B cell (primary cell): ENCODE results near the gene PTPRN2. TPM values are rescaled to one million over a fixed set of nuclear protein-coding genes. Genes with fewer than 3 reads are reported as not detected.

Experiments used
- ATAC-seq: fragments of 200-7000 bp; cut with Tn5 transposase; one replicate; pipeline ENCODE4 v1.10.0; 2021; ENCODE audit warnings: low read depth, mild to moderate bottlenecking, moderate number of reproducible peaks, moderate library complexity
- CTCF ChIA-PET: fragments of 350-600 bp; sonication (Branson Sonifier 250); formaldehyde crosslinking; loops from one replicate; lab custom pipeline; 2021; ENCODE audit warnings: antibody characterized with exemption, inconsistent platforms; lab: Charles Lee
- POLR2A ChIA-PET: fragments of 350-600 bp; sonication (Branson Sonifier 250); formaldehyde crosslinking; loops from one replicate; lab custom pipeline; 2021; ENCODE audit warnings: antibody characterized with exemption; lab: Charles Lee
- DNase-seq: peaks from one replicate; pipeline ENCODE4 v3.0.0; 2013
- H2AFZ ChIP-seq: 2 replicates; pipeline ENCODE4 v1.6.1; 2012; ENCODE audit warnings: mild to moderate bottlenecking, low read depth, low read length; ENCODE audit not compliant: insufficient read depth, poor library complexity, severe bottlenecking
- H3K27ac ChIP-seq, 2 donors: 1 replicate in 1 of 2; 2 replicates in 1 of 2; pipeline ENCODE4 v1.5.1; 2012 to 2013; ENCODE audit warnings: low read length in 2 of 2, mild to moderate bottlenecking in 2 of 2, moderate library complexity in 1 of 2
- H3K27me3 ChIP-seq, 4 experiments: fragments of 200-600 bp in 1 of 4; sonication (generic) in 1 of 4; replicated peaks in 1 of 4; 1 replicate in 2 of 4; 2 replicates in 2 of 4; pipeline versions ENCODE4 v1.6.1 to v1.7.0; 2013 to 2016; ENCODE audit warnings: low read length in 3 of 4, mild to moderate bottlenecking in 2 of 4, mixed read lengths in 1 of 4, moderate library complexity in 1 of 4; ENCODE audit not compliant: insufficient read depth in 4 of 4, control insufficient read depth in 3 of 4; ENCODE audit errors: control extremely low read depth in 1 of 4
- H3K36me3 ChIP-seq, 2 experiments: replicated peaks in 1 of 2; 1 replicate in 1 of 2; 2 replicates in 1 of 2; pipeline versions ENCODE4 v1.6.1 to v1.7.1; 2013; ENCODE audit warnings: low read length in 1 of 2; ENCODE audit not compliant: insufficient read depth in 2 of 2, control insufficient read depth in 1 of 2; ENCODE audit errors: control extremely low read depth in 1 of 2, extremely low read depth in 1 of 2
- H3K4me1 ChIP-seq, 2 donors: fragments of 200-600 bp in 1 of 2; sonication (generic) in 1 of 2; 1 replicate in 1 of 2; 2 replicates in 1 of 2; pipeline versions ENCODE4 v1.5.1 to v1.6.1; 2013 to 2017; ENCODE audit warnings: low read length in 2 of 2; ENCODE audit not compliant: control insufficient read depth in 2 of 2, insufficient read depth in 2 of 2
- H3K4me2 ChIP-seq: replicated peaks from 2 replicates; pipeline ENCODE3; 2012; ENCODE audit warnings: mild to moderate bottlenecking, low read depth, low read length; ENCODE audit not compliant: poor library complexity, severe bottlenecking
- H3K4me3 ChIP-seq, 5 experiments: fragments of 200-600 bp in 1 of 5; sonication (generic) in 1 of 5; 1 replicate in 3 of 5; 2 replicates in 2 of 5; pipeline versions ENCODE4 v1.5.1 to v1.7.0; 2011 to 2016; ENCODE audit warnings: low read length in 4 of 5, mild to moderate bottlenecking in 4 of 5, low read depth in 2 of 5, control low read depth in 1 of 5, moderate library complexity in 1 of 5; ENCODE audit not compliant: insufficient read depth in 1 of 5; ENCODE audit errors: control extremely low read depth in 1 of 5, extremely low read depth in 1 of 5
- H3K79me2 ChIP-seq: fragments of 200-600 bp; sonication (generic); one replicate; pipeline ENCODE4 v1.6.0; 2016; ENCODE audit warnings: low read length; ENCODE audit not compliant: control insufficient read depth, insufficient read depth
- H3K9ac ChIP-seq: fragments of 200-600 bp; sonication (generic); 2 replicates; pipeline ENCODE4 v1.6.1; 2017; ENCODE audit warnings: mild to moderate bottlenecking, low read length, moderate library complexity
- H3K9me3 ChIP-seq, 3 donors: one replicate each; pipeline versions ENCODE4 v1.6.1 to v1.7.1; 2013; ENCODE audit warnings: low read length in 2 of 3; ENCODE audit not compliant: control insufficient read depth in 2 of 3, insufficient read depth in 1 of 3; ENCODE audit errors: control extremely low read depth in 1 of 3
- H4K20me1 ChIP-seq: 2 replicates; pipeline ENCODE4 v1.6.0; 2012; ENCODE audit warnings: mild to moderate bottlenecking, low read length; ENCODE audit not compliant: insufficient read depth, control insufficient read depth, poor library complexity, severe bottlenecking
- H3K27ac Mint-ChIP-seq: one replicate; pipeline ENCODE4 v1.8.0; 2021; ENCODE audit warnings: mixed read lengths
- H3K27me3 Mint-ChIP-seq: one replicate; pipeline ENCODE4 v1.8.0; 2021; ENCODE audit warnings: mixed read lengths
- H3K4me1 Mint-ChIP-seq: one replicate; pipeline ENCODE4 v1.8.0; 2021; ENCODE audit warnings: mixed read lengths
- H3K4me3 Mint-ChIP-seq: one replicate; pipeline ENCODE4 v1.8.0; 2021; ENCODE audit warnings: mixed read lengths
- H3K9me3 Mint-ChIP-seq: one replicate; pipeline ENCODE4 v1.8.0; 2022; ENCODE audit warnings: mixed read lengths; ENCODE audit not compliant: insufficient read depth
- EZH2 ChIP-seq: IDR thresholded peaks from 2 replicates; pipeline ENCODE4 v1.6.1; 2012; ENCODE audit warnings: borderline replicate concordance, low read depth, mild to moderate bottlenecking, moderate library complexity, low read length; ENCODE audit not compliant: insufficient read depth, poor library complexity, severe bottlenecking
- WGBS: methylation state at CpG from one replicate; pipeline ENCODE4 v1.1.5; 2013; ENCODE audit warnings: missing lambda C conversion rate; ENCODE audit not compliant: insufficient coverage; 5-methylcytosine and 5-hydroxymethylcytosine counted together
- intact Hi-C: fragments of 100-400 bp; cut with micrococcal nuclease; formaldehyde crosslinking; loops from one replicate; pipeline ENCODE4 v1.10.0; 2022
- polyA plus RNA-seq: library from polyadenylated mRNA; depleted of rRNA; stranded (reverse); fragments of >200 nt; gene quantifications from 2 replicates; pipeline ENCODE4 v1.2.3, GENCODE V29; 2012
- total RNA-seq, 2 donors: library from RNA; stranded (reverse); fragments of 120-200 nt in 1 of 2; gene quantifications; 1 replicate in 1 of 2; 2 replicates in 1 of 2; pipeline versions ENCODE4 v1.2.3 to v1.2.4, GENCODE V29; 2013 to 2022
- TF ChIP-seq, protein P1 (sequence below): fragments of 200-600 bp; IDR thresholded peaks from one replicate; pipeline ENCODE4 v1.8.0; 2022; ENCODE audit warnings: antibody characterized with exemption, mild to moderate bottlenecking

PTPRN2 gene
- total and polyA plus RNA-seq, 2 donors (not counting 1 experiment from before 2014, with no cell fraction given), result 2.0 to 5.0 TPM

GRCh38 chr7:157625973-157626742 lies 961.5 kb downstream of the PTPRN2 start:
- H3K4me1 ChIP-seq, result no peaks in the 10 kb centered on the region
- no peak overlapping the region for H2AFZ ChIP-seq
- Mint-ChIP-seq H3K4me3 (no peak overlapping the region), H3K4me1 (no peaks in the 10 kb centered on the region), H3K9me3 (no peaks in the 10 kb centered on the region), H3K27me3 (peaks cover 29% of the 10 kb centered on the region), H3K27ac (no peak overlapping the region)
- WGBS, result 63% methylated on average over 9 of the region's 11 CpGs
- TF ChIP-seq EZH2, result no peak
- TF ChIP-seq, protein P1, sequence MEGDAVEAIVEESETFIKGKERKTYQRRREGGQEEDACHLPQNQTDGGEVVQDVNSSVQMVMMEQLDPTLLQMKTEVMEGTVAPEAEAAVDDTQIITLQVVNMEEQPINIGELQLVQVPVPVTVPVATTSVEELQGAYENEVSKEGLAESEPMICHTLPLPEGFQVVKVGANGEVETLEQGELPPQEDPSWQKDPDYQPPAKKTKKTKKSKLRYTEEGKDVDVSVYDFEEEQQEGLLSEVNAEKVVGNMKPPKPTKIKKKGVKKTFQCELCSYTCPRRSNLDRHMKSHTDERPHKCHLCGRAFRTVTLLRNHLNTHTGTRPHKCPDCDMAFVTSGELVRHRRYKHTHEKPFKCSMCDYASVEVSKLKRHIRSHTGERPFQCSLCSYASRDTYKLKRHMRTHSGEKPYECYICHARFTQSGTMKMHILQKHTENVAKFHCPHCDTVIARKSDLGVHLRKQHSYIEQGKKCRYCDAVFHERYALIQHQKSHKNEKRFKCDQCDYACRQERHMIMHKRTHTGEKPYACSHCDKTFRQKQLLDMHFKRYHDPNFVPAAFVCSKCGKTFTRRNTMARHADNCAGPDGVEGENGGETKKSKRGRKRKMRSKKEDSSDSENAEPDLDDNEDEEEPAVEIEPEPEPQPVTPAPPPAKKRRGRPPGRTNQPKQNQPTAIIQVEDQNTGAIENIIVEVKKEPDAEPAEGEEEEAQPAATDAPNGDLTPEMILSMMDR, result no peak
- H3K27ac ChIP-seq, result no peak overlapping the region
- no peak overlapping the region for H3K9ac ChIP-seq
- no peaks in the 10 kb centered on the region for H3K36me3 ChIP-seq
- no peaks in the 10 kb centered on the region for H3K79me2 ChIP-seq
- H4K20me1 ChIP-seq, result no peaks in the 10 kb centered on the region
- no peak overlapping the region for H3K4me3 ChIP-seq
- H3K4me2 ChIP-seq, result peak overlapping the region; percentile 14
- POLR2A ChIA-PET, result no interaction called here
- intact Hi-C loops, result no loop called here
- ATAC-seq, result no peak
- H3K9me3 ChIP-seq, result peaks cover 0 to 8% (median 0%) of the 10 kb centered on the region in 3 donors
- no peak for DNase-seq
- CTCF ChIA-PET, result no interaction called here
- H3K27me3 ChIP-seq, result peaks cover 0 to 9% (median 3%) of the 10 kb centered on the region in 4 experiments

DNA sequence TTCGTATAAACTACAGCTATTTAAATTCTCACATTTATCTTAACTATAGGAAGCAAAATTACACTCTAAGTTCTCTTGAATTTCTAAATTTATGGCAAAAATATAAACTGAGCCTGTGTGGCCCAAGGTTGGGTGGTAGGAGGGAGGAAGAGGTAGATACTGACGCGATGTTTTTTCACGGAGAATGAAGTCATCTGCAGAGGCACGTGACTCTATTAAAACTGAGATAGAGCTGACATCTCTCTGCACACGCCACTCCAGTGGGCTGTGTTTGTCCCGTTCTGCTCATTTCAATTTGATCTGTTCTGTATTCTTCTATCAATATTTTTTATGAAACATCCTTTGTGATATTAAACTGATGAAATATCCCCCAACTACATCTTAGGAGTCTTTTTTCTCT lies 964.1 kb downstream of the PTPRN2 start:
- Histone ChIP-seq H3K9me3 (peaks cover 0 to 14% (median 0%) of the 10 kb centered on the region in 3 donors), H3K4me3 (no peak overlapping the region), H3K27me3 (peaks cover 0 to 4% (median 3%) of the 10 kb centered on the region in 4 experiments), H3K4me2 (no peak overlapping the region), H3K9ac (no peak overlapping the region), H2AFZ (no peak overlapping the region), H3K36me3 (no peaks in the 10 kb centered on the region), H3K4me1 (no peaks in the 10 kb centered on the region), H3K27ac (no peak overlapping the region), H4K20me1 (no peaks in the 10 kb centered on the region), H3K79me2 (no peaks in the 10 kb centered on the region)
- POLR2A ChIA-PET, result no interaction called here
- no peak for ATAC-seq
- peaks cover 20% of the 10 kb centered on the region for H3K27me3 Mint-ChIP-seq
- H3K27ac Mint-ChIP-seq, result no peak overlapping the region
- H3K4me3 Mint-ChIP-seq, result no peak overlapping the region
- DNase-seq, result no peak
- 97% methylated on average over 3 of the region's 7 CpGs for WGBS
- no peaks in the 10 kb centered on the region for H3K9me3 Mint-ChIP-seq
- CTCF ChIA-PET, result no interaction called here
- no peaks in the 10 kb centered on the region for H3K4me1 Mint-ChIP-seq
- intact Hi-C loops, result no loop called here
- TF ChIP-seq EZH2, result no peak
- TF ChIP-seq, protein P1, result no peak
